RWPE1 (cell line): ENCODE results near the gene NOP14.

Experiments
- CTCF ChIA-PET: fragments of 350-600 bp; sonication (Branson Sonifier 250); formaldehyde crosslinking; extraction: SDS; loops from one replicate; lab custom pipeline; 2021; lab: Yijun Ruan, JAX
- POLR2A ChIA-PET: fragments of 400-600 bp; formaldehyde crosslinking; extraction: SDS; loops from one replicate; lab custom pipeline; 2020; ENCODE audit warnings: antibody characterized with exemption; ENCODE audit not compliant: low non-redundant PET; lab: Yijun Ruan, JAX
- DNase-seq: peaks from one replicate; pipeline ENCODE4 v3.0.0; 2012; ENCODE audit warnings: low spot score
- H3K27ac ChIP-seq: fragments of 450-650 bp; 2 replicates; pipeline ENCODE4 v1.5.1; 2017
- CTCF ChIP-seq: fragments of 450-650 bp; conservative IDR thresholded peaks from 2 replicates; pipeline ENCODE4 v1.5.1; 2017; ENCODE audit warnings: low read depth, mild to moderate bottlenecking

Gene NOP14

GRCh38 chr4:2913168-2913567 is 50.0 kb downstream of the NOP14 start:
- no peak for TF ChIP-seq CTCF
- DNase-seq, result no peak
- POLR2A ChIA-PET, result no interaction called here
- CTCF ChIA-PET, result no interaction called here
- H3K27ac ChIP-seq, result no peak overlapping the region

GRCh38 chr4:2911868-2912267 is 51.3 kb downstream of the NOP14 start:
- POLR2A ChIA-PET, result no interaction called here

GRCh38 chr4:2910409-2910808 is 52.8 kb downstream of the NOP14 start:
- CTCF ChIA-PET, result no interaction called here
- no peak overlapping the region for H3K27ac ChIP-seq
- POLR2A ChIA-PET, result no interaction called here
- DNase-seq, result no peak
- TF ChIP-seq CTCF, result no peak

More at GRCh38 chr4:2911868-2912267, 51.3 kb downstream of the NOP14 start:
- DNase-seq, result no peak
- H3K27ac ChIP-seq, result no peak overlapping the region
- CTCF ChIA-PET, result no interaction called here
- TF ChIP-seq CTCF, result no peak

GRCh38 chr4:2909583-2909982 is 53.6 kb downstream of the NOP14 start:
- no peak for DNase-seq
- no peak overlapping the region for H3K27ac ChIP-seq
- TF ChIP-seq CTCF, result no peak
- CTCF ChIA-PET, result no interaction called here
- POLR2A ChIA-PET, result no interaction called here

GRCh38 chr4:2908686-2909085 is 54.5 kb downstream of the NOP14 start:
- POLR2A ChIA-PET, result no interaction called here
- CTCF ChIA-PET, result no interaction called here

GRCh38 chr4:2907706-2908293 is 55.4 kb downstream of the NOP14 start:
- POLR2A ChIA-PET, result no interaction called here
- CTCF ChIA-PET, result no interaction called here
- no peak for TF ChIP-seq CTCF
- no peak for DNase-seq
- no peak overlapping the region for H3K27ac ChIP-seq

More at GRCh38 chr4:2908686-2909085, 54.5 kb downstream of the NOP14 start:
- no peak for TF ChIP-seq CTCF
- H3K27ac ChIP-seq, result no peak overlapping the region
- DNase-seq, result no peak

- no peak for TF ChIP-seq CTCF
- CTCF ChIA-PET, result no interaction called here
- H3K27ac ChIP-seq, result no peak overlapping the region
- no peak for DNase-seq
- POLR2A ChIA-PET, result no interaction called here
These were observed 56.0 kb downstream of the NOP14 start for GRCh38 chr4:2907226-2907625.
